RCC 7860 (cell line): Measurements from ENCODE around the gene CHD3.
A peak's percentile ranks its signal among the peaks of the same experiment; 100 is the strongest.
"Not testable (repeated sequence)": the region's sequence is repeated elsewhere in the genome, so short reads cannot be mapped to it uniquely, and the experiment has no call there.

Experiments
- DNase-seq: peaks from one replicate; pipeline ENCODE4 v3.0.0-alpha.2; 2015; ENCODE audit warnings: low spot score
- FAIRE-seq: peaks from 2 replicates; lab custom pipeline; 2012; peaks lifted over from hg19 to GRCh38; lab: Jason Lieb, UNC

CHD3 gene

DNA sequence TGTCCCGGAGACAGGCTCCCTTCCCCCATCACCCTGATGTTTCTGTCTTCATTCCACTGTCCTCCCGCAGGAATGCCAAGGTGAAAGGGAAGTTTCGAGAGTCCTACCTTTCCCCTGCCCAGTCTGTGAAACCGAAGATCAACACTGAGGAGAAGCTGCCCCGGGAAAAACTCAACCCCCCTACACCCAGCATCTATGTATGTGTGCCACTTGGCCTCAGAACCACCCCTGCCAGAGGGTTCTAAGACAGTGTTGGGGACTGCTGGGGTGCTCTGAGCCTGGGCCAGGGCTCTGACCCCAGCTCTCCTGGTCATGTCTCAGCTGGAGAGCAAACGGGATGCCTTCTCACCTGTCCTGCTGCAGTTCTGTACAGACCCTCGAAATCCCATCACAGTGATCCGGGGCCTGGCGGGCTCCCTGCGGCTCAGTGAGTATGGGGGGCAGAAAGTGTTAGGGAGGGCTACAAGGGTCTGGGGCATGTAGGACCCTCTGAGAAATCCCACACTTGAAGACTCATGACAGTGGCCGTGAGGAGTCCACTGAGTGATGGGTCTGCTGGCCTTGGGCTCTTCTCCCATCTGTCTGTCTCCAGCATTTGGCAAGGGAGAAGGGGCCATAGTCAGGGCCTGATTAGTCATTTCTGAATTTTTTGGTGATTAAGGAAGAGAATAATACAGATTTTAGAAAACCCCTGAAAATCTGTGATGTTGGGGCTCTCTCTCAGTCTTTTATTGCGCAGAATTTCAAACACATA, 38.7 kb upstream of the CHD3 start:
- DNase-seq (no peak), FAIRE-seq (no peak)

DNA sequence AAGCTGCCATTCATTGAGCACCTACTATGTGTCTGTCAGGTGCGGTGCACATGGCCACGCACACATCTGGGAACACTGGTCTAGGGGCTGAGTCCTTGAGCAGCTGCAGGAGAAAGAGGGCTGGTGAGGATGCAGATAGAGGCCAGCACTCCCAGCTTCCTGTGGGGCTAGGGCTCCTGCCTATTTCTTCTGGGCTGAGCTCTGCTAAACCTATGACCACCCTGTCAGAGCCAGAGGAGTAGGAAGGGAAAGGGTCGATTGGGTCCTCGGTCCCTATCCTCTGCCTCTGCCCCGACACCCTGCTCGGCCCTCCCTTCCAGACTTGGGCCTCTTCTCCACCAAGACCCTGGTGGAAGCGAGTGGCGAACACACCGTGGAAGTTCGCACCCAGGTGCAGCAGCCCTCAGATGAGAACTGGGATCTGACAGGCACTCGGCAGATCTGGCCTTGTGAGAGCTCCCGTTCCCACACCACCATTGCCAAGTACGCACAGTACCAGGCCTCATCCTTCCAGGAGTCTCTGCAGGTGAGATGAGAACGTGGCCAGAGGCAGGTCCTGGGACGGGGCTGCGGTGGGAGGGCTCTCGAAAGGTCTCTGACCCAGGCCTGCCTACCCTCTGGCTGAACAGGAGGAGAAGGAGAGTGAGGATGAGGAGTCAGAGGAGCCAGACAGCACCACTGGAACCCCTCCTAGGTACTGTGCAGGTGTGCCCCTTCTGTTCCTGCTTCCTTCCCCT, 37.7 kb upstream of the CHD3 start:
- DNase-seq (no peak), FAIRE-seq (no peak)

DNA sequence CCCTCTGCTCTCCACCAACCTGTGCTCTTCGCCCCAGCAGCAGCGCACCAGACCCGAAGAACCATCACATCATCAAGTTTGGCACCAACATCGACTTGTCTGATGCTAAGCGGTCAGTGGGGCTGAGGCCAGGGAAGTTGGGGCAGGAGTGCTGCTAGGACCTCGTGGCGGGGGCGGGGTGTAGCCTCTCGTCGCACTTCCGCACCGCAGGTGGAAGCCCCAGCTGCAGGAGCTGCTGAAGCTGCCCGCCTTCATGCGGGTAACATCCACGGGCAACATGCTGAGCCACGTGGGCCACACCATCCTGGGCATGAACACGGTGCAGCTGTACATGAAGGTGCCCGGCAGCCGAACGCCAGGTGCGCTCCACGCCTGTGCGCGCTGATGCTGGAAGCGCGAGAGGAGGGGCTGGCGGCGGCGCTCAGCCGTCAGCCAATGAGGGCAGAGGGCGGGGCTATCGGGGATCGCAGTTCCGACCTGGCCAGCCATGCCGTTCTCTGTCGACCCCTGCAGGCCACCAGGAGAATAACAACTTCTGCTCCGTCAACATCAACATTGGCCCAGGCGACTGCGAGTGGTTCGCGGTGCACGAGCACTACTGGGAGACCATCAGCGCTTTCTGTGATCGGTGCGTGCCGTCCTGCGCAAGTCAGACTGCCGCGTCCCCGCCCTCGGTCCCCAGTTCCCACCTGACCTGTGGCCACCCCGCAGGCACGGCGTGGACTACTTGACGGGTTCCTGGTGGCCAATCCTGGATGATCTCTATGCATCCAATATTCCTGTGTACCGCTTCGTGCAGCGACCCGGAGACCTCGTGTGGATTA, 36.9 kb upstream of the CHD3 start:
- DNase-seq, result peak; percentile 67
- FAIRE-seq, result no peak

DNA sequence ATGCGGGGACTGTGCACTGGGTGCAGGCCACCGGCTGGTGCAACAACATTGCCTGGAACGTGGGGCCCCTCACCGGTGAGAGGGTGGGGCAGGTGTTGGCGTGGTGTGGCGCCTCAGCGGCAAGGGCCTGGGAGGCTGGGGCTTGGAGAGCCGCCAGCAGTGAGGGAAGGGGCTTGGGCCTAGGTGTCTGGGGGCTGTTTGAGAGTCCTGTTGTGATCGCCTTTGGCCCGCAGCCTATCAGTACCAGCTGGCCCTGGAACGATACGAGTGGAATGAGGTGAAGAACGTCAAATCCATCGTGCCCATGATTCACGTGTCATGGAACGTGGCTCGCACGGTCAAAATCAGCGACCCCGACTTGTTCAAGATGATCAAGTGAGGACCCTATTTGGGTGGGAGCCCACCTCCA, 36.3 kb upstream of the CHD3 start:
- DNase-seq (no peak), FAIRE-seq (no peak)

DNA sequence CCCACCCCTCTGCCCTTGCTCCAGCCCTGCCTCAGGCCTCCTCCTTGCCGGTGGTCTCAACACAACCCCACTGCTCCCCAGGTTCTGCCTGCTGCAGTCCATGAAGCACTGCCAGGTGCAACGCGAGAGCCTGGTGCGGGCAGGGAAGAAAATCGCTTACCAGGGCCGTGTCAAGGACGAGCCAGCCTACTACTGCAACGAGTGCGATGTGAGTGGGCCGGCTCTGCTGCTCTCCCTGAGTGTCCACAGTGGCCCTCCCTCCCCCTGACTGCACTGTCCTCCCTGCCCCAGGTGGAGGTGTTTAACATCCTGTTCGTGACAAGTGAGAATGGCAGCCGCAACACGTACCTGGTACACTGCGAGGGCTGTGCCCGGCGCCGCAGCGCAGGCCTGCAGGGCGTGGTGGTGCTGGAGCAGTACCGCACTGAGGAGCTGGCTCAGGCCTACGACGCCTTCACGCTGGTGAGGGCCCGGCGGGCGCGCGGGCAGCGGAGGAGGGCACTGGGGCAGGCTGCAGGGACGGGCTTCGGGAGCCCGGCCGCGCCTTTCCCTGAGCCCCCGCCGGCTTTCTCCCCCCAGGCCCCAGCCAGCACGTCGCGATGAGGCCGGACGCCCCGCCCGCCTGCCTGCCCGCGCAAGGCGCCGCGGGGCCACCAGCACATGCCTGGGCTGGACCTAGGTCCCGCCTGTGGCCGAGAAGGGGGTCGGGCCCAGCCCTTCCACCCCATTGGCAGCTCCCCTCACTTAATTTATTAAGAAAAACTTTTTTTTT, 35.5 kb upstream of the CHD3 start:
- no peak for FAIRE-seq
- DNase-seq, result no peak

DNA sequence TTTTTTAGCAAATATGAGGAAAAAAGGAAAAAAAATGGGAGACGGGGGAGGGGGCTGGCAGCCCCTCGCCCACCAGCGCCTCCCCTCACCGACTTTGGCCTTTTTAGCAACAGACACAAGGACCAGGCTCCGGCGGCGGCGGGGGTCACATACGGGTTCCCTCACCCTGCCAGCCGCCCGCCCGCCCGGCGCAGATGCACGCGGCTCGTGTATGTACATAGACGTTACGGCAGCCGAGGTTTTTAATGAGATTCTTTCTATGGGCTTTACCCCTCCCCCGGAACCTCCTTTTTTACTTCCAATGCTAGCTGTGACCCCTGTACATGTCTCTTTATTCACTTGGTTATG, 34.9 kb upstream of the CHD3 start:
- DNase-seq (no peak), FAIRE-seq (no peak)

DNA sequence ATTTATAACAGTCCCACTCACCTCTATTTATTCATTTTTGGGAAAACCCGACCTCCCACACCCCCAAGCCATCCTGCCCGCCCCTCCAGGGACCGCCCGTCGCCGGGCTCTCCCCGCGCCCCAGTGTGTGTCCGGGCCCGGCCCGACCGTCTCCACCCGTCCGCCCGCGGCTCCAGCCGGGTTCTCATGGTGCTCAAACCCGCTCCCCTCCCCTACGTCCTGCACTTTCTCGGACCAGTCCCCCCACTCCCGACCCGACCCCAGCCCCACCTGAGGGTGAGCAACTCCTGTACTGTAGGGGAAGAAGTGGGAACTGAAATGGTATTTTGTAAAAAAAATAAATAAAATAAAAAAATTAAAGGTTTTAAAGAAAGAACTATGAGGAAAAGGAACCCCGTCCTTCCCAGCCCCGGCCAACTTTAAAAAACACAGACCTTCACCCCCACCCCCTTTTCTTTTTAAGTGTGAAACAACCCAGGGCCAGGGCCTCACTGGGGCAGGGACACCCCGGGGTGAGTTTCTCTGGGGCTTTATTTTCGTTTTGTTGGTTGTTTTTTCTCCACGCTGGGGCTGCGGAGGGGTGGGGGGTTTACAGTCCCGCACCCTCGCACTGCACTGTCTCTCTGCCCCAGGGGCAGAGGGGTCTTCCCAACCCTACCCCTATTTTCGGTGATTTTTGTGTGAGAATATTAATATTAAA, 34.4 kb upstream of the CHD3 start:
- no peak for DNase-seq
- FAIRE-seq, result no peak

DNA sequence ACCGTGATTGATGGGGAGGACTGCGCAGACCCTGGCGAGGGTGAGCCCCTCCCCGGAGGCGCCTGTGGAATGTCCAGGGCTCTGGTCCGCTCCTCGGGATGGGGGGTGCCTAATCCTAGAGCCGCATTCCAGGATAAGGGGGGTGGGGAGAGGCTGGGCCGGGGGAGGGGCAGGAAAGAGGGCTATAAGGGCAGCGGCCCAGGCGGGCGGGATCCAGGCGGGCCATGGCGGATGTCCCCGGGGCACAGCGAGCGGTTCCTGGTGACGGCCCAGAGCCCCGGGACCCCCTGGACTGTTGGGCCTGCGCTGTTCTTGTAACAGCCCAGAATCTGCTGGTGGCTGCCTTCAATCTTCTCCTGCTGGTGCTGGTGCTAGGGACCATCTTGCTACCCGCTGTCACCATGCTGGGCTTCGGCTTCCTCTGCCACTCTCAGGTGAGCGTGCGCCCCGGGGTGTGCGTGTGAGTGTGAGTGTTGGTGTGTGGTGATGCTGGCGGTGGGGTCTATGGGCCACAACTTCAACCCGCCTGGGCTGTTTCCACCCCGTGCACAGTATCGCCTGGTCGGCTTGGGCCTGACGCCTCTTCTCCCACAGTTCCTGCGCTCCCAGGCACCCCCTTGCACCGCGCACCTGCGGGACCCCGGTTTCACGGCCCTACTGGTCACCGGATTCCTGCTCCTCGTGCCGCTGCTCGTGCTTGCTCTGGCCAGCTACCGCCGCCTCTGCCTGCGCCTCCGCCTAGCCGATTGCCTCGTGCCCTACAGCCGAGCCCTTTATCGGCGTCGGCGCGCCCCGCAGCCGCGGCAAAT, 33.5 kb upstream of the CHD3 start, which contains the start of gene TMEM88:
Gene TMEM88, plus strand, starts transcription at position 216 of the 809 bp plus-strand sequence. Its CDS starts 9 bp downstream, at position 225.
- no peak for DNase-seq
- FAIRE-seq, result no peak

DNA sequence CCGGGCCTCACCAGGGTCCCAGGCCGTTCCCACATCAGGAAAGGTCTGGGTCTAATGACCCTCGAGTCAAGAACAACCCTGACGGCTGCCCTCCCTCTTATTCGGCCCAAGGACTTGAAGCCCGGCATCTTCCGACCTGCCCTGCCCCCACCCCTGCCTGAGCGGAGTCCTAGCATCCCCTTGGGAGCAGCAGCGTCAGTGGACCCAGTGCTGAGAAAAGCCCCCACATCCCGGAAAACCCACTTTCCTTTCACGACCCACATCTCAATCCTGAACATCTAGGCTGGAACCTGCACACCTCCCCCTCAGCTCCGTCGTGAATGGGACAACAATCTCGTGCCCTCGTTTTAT, 33.0 kb upstream of the CHD3 start:
- DNase-seq (no peak), FAIRE-seq (no peak)

DNA sequence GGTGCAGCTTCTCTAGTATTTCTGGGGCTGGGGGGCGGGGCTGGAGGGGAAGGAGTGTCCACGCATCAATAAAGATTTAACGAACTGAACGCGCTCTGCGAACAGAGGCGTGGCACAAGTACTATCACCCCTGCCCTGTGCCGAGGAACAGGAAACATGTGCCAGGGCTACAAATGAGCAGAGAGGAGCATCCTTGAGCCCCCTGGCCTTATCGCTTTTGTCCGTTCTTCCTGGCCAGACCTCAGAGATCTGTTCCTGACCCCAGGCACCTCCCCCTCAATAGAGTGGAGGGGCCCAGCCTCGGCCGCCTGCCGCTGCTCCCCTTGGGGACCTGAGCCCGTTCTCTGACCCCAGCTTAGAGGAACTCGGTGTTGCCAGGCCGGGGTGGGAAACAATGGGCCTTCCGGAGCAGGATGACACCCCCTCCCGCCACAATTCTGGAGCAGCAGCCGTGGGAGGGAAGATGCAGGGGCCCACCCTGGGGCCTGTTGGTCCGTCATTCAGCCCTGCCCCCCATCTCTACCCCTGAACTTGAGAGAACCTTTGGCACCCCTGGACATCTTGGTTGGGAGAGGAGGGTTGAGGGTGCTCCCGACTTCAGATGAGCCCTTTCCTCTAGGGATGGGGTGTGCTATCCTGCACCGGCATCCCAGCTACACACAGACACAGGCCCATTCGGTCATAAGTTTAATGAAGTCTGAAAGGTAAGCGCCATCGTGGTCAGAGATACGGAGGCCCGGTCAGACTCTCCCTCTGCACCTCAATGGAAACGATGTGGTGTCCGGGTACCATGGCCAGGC, 32.4 kb upstream of the CHD3 start:
- no peak for FAIRE-seq
- no peak for DNase-seq

DNA sequence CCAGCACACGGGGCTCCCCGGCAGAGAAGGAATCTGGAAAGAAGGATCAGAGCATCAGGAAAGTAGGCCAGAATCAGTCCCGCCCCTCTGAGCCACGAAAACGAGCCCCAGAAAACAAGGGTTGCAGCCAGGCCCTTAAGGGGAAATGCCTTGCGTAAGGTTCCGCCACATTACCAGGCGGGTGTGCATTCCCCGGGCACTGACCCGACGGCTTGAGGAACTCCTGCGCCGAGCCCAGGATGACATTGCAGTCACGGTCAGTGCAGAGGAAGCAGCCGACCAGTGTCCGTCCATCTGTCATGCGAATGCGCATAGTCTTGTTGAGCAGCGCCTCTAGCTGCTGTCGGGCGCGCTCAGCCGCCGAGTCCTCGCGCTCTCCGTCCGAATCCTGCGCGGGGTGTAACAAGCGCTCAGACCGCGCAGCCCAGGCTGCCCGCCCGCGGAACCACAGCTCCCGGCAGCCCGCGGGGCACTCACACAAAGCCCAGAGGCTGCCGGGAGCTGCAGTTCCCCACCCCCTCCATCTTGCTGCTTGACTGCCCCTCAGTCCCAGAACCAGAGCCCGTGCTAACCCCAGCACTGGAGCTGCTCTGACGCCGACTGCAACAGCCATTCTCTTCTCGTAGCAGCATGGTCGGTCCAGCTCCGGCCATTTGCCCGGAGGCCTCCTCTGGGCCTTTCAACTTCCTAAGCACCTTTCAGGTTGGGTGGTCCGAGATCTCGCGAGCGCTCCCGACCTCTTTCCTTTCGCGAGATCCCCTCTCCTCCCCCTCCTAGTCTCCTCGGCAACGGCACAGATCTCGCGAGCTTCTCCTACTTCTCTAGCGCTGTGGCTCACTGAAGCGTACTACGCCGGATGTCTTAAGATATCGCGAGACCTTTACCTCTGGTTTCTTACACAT, 31.5 kb upstream of the CHD3 start, which contains the start of gene NAA38:
Gene NAA38, minus strand, starts transcription at position 749 of the 902 bp plus-strand sequence. Its CDS starts 96 bp downstream, at position 653.
- DNase-seq (peak; percentile 99), FAIRE-seq (peak; percentile 87)

DNA sequence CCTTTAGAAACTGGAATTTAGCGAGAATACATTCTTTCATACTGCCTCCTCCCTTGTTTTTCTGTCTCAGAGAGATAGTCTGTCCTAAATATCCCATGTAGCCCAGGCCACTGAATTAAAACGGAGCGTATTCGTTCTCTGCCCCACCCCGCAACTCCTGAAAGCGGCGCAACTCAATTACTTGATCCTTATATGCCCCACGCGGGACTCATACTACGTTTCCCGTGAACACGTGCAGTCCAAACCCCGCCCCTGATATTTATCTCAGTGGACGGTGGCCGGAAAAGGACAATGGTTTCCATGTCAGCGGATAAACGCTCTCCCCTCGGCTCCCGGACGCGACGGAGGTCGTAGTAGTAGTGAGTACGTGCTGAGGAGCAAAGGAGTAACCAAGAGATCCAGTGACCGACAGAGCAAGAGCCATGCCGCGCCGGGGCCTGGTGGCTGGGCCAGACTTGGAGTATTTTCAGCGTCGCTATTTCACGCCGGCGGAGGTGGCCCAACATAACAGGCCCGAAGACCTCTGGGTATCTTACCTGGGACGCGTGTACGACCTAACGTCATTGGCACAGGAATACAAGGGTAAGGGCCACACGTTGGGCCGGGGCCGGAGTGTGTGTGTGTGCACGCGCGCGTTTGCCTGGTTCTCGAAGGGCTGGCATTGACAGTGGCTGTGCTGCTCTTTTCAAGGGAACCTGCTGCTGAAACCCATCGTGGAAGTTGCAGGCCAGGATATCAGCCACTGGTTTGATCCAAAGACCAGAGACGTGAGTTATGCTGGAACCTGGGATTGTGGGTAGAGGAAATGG, 30.7 kb upstream of the CHD3 start, which contains the start of gene CYB5D1:
Gene CYB5D1, plus strand, starts transcription at position 291 of the 809 bp plus-strand sequence. Its CDS starts 132 bp downstream, at position 423.
- peak; percentile 84 for DNase-seq
- no peak for FAIRE-seq

DNA sequence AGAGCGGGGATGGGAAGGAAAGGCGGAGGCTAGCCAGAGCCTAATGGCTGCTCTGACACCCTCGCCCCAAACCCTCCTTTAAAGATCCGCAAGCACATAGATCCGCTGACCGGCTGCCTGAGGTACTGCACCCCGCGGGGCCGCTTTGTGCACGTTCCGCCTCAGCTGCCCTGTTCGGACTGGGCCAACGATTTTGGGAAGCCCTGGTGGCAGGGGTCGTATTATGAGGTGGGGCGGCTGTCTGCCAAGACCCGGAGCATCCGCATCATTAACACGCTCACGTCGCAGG, 30.1 kb upstream of the CHD3 start:
- no peak for FAIRE-seq
- DNase-seq, result peak; percentile 16

DNA sequence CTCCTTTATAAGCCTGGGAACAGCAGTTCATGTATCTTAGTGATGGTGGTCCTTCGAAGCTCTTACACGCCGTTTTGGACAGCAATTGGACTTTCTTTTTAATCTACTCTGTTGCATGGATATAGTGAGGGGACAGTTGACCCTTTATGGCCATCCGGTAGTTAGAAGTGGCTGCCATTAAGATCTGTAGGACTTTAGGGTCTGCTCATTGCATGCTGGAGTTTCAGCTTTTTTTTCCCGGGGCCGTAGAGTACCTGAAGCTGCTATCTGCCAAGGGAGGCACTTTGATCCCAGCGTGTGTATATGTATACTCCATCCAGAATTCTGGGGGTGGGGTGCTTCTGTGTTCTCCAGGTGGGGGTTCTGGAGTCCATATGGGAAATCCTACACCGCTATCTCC, 29.6 kb upstream of the CHD3 start:
- DNase-seq, result no peak
- FAIRE-seq, result no peak

DNA sequence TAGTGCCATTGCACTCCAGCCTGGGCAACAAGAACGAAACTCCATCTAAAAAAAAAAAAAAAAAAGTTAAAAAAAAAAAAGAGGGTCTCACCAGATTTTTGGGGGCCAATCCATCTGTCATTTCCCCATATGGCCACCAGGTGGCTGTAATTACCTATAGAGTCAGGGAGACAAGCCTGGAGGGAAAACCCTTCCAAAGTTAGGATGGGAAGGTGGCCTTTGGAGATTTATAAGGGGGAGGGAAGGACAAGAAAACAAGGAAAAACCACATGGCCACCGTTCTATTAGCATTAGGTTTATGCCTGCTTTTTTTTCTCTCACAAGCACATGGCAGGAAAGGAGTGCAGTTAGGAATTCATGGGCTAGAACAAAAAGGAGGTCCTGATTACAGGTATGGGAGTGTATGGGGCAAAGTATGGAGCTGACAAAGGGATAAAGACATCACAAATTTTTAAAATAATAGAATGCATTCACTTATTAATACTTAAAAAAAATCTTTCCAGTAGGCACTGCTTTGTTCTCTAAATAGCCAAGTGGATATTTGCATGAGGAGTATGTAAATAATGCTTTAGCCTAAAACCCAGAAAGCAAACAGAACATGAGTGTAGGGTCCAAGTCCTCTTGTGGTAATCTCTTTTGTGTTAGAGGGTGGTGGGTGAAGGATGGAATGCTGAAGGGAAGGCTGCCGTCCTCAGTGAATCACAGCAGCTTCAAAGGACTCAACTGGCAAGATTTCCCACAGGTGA, 25.7 kb upstream of the CHD3 start:
- DNase-seq (no peak), FAIRE-seq (peak; percentile 42)

DNA sequence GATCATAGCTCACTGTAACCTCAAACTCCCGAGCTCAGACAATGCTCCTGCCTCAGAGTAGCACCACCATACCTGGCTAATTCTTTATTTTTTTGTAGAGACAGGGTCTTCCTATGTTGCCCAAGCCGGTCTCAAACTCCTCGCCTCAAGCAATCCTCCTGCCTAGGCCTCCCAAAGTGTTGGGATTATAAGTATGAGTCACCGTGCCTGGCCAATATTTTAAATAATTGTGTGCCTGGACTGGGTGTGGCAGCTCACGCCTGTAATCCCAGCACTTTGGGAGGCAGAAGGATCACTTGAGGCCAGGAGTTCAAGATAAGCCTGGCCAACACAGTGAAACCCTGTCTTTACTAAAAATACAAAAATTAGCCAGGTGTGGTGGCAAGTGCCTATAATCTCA, 24.2 kb upstream of the CHD3 start:
- not testable (repeated sequence) for DNase-seq, FAIRE-seq
